A549 treated with AZD9567 at 1 μM for 4 hours (cell line): Measurements from ENCODE around the gene SLC25A45. TPM values are rescaled to one million over a fixed set of nuclear protein-coding genes. Genes with fewer than 3 reads are reported as not detected.

Experiments
- total RNA-seq: library from RNA; stranded (reverse); fragments of 200-300 nt; extraction: Qiagen RNA extraction; gene quantifications from 5 replicates; pipeline ENCODE4 v1.2.3, GENCODE V29; 2022; ENCODE audit not compliant: insufficient read depth

Gene SLC25A45, protein sequence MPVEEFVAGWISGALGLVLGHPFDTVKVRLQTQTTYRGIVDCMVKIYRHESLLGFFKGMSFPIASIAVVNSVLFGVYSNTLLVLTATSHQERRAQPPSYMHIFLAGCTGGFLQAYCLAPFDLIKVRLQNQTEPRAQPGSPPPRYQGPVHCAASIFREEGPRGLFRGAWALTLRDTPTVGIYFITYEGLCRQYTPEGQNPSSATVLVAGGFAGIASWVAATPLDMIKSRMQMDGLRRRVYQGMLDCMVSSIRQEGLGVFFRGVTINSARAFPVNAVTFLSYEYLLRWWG
- total RNA-seq = 8.5 to 11.6 TPM (median 10.3 TPM) in 5 replicates

DNA sequence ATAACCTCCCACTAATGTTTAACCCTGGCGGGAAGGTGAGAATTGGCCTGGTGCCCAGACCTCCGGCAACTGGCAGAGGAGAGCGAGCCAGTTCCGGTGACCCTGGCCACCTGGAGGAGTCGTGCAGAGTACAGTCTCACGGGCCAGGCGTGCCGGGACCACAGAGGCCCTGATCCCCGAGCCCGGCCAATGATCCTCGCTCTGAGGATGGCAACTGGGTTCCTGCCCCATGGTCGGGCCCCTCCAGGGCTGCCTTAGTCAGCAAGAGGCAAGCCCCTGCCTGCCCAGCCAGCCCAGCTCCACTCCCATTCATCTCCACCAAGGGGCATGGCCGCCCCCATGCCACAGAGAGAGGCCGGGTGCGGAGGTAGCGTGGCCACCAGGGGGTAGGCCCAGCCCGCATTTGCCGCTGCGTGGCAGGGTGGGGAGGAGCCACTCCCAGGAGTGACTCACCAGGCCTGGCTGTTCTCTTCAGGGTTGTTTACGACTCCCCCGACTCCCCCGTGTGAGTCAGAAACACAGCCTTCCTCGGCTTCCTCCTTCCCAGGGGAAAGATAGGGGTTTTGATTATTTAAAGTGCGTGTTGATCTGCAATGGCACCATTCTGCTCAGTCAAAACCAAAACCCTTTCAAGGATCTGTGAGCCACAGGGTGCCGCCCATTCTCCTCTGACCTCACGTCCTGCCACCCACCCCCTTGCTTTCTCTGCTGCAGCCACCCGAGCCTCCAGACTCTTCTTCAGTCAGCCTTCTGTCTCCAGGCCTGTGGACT, at the start of gene SLC25A45:
SLC25A45 (minus strand) TSS at position 614 of the 771 bp plus-strand sequence. CDS start 695 bp downstream, outside the sequence.

DNA sequence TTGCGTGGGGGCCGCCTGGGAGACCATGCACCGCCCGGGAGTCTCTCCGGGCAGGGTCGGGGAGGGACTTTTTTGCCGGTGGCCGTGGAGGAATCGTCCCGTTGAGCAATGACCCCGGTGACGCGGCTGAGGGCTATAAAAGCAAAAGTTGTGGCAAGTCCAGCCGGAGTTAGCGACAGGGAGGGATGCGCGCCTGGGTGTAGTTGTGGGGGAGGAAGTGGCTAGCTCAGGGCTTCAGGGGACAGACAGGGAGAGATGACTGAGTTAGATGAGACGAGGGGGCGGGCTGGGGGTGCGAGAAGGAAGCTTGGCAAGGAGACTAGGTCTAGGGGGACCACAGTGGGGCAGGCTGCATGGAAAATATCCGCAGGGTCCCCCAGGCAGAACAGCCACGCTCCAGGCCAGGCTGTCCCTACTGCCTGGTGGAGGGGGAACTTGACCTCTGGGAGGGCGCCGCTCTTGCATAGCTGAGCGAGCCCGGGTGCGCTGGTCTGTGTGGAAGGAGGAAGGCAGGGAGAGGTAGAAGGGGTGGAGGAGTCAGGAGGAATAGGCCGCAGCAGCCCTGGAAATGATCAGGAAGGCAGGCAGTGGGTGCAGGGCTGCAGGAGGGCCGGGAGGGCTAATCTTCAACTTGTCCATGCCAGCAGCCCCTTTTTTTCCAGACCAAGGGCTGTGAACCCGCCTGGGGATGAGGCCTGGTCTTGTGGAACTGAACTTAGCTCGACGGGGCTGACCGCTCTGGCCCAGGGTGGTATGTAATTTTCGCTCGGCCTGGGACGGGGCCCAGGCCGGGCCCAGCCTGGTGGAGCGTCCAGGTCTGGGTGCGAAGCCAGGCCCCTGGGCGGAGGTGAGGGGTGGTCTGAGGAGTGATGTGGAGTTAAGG, 40.4 kb upstream of the SLC25A45 start, which contains the start of gene NEAT1:
NEAT1 (plus strand) TSS at position 166 of the 883 bp plus-strand sequence.

DNA sequence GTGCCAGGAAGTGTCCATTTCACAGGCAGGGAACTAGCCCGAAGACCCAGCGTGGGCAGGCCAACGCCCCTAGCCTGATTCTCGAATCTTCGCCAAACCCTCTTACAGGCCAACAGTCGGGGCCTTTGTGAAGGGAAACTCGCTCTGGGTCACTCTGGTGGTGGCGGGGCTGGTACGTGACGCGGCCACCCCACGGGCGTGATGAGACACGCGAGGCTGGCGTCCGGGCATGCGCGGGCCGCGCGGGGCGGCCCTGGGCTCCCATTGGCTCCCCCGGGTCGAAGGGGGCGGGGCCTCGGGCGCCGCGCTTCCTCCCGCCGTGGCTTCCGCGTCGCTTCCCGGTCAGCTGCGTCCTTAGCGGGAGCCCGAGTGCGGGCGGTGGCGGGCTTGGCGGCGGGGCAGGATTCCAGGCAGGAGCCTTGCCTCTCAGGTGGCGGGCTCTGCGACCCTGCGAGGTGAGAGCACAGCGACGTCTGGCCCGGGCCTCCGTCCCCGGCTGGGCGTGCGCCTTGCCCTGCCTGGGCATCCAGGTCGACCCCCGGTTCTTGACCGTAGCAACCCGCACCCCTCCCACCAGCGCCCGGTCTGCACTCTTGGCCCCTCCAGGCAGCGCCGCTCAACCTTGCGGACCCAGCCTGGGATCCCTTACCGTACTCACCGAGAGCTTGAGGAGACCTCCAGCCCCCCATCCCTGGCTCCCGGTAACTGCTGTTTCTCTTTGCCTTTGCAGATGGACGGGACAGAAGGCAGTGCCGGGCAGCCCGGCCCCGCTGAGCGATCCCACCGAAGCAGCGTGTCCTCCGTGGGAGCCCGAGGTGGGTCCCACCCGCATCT, 4.1 kb upstream of the SLC25A45 start, which contains the start of gene FRMD8:
FRMD8 (plus strand) TSS at position 331 of the 834 bp plus-strand sequence; CDS start at position 731, 400 bp downstream.

DNA sequence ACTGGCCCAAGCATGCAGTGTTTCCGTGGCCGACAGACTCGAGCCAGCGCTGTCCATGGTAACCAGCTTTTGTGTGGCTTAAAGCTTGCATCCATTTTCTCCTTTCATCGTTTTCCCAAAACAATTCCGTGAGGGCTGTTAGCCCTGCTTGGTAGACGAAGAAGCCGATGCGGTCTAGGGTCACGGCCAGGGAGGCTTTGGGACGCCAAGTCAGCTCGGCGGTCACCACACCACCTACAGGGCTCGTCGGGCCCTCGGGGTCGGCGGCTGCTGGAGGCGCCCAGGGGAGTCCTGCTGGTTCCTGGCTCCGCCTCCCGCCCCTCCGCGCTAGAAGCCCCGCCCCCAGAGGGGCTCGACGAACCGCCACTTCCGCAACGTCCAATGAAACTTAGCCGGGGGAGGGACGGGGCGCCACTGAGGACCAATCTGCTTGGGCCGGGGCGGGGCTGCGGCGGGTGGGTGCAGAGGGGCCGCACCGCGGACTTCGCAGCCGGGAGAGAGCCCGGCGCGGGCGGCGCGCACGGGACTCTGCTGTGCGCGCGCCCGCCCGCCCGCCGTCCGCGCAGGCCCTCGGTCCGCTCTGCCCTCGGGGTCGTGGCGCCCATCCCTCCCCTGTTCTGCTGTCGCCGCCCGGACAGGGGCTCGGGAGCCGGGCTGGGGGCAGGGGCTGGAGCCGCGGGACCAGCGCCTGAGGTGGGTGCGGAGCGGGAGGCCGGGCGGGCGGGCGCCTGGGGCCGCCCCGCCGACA, 28.0 kb downstream of the SLC25A45 start, which contains the start of gene TIGD3:
TIGD3 (plus strand) TSS at position 487 of the 748 bp plus-strand sequence. CDS start 1,058 bp downstream, outside the sequence.

Other genes with a start within 250 kb of the SLC25A45 start
- 32.1 to 46.1 TPM (median 43.1 TPM) in 5 replicates for gene SYVN1, start 248.1 kb downstream of the SLC25A45 start, total RNA-seq
- gene SPDYC, start 212.4 kb downstream of the SLC25A45 start, total RNA-seq = not detected in 5 replicates
- gene CAPN1, start 200.7 kb downstream of the SLC25A45 start, total RNA-seq = 99.3 to 109 TPM (median 108 TPM) in 5 replicates
- 10.7 to 16.6 TPM (median 12.9 TPM) in 5 replicates for gene POLA2, start 120.7 kb downstream of the SLC25A45 start, total RNA-seq
- gene CDC42EP2, start 67.8 kb downstream of the SLC25A45 start, total RNA-seq = 15.9 to 20.4 TPM (median 17.2 TPM) in 5 replicates
- gene DPF2, start 48.8 kb downstream of the SLC25A45 start, total RNA-seq = 39.2 to 41.2 TPM (median 40.8 TPM) in 5 replicates
- 1.3 TPM in 5 replicates for gene TIGD3, start 27.9 kb downstream of the SLC25A45 start, total RNA-seq
- 33.7 to 57.0 TPM (median 56.4 TPM) in 5 replicates for gene FRMD8, start 4.0 kb upstream of the SLC25A45 start, total RNA-seq
- 95.1 to 289 TPM (median 267 TPM) in 5 replicates for gene NEAT1, start 40.2 kb upstream of the SLC25A45 start, total RNA-seq
- 55.2 to 111 TPM (median 88.6 TPM) in 5 replicates for gene MALAT1, start 116.4 kb upstream of the SLC25A45 start, total RNA-seq
- 37.6 to 65.4 TPM (median 64.4 TPM) in 5 replicates for gene SCYL1, start 142.4 kb upstream of the SLC25A45 start, total RNA-seq
- gene LTBP3, start 175.7 kb upstream of the SLC25A45 start, total RNA-seq = 65.1 to 117 TPM (median 101 TPM) in 5 replicates
- gene ZNRD2, start 187.8 kb upstream of the SLC25A45 start, total RNA-seq = 69.5 to 80.8 TPM (median 77.9 TPM) in 5 replicates
- 20.8 to 56.1 TPM (median 50.0 TPM) in 5 replicates for gene FAM89B, start 189.9 kb upstream of the SLC25A45 start, total RNA-seq
- 22.6 to 35.1 TPM (median 32.7 TPM) in 5 replicates for gene EHBP1L1, start 193.4 kb upstream of the SLC25A45 start, total RNA-seq
- 0.26 to 1.4 TPM (median 0.77 TPM) in 4 of 5 replicates, not detected in the other for gene KCNK7, start 213.2 kb upstream of the SLC25A45 start, total RNA-seq
- 44.0 to 49.5 TPM (median 47.5 TPM) in 5 replicates for gene MAP3K11, start 231.6 kb upstream of the SLC25A45 start, total RNA-seq
- gene PCNX3, start 233.1 kb upstream of the SLC25A45 start, total RNA-seq = 25.3 to 38.8 TPM (median 37.9 TPM) in 5 replicates